T-helper 22 cell (primary cell): ENCODE measurements around the gene PDGFRB.

Source experiments
- DNase-seq: peaks from one replicate; pipeline ENCODE4 v3.0.0-alpha.2; 2020; ENCODE audit warnings: low read depth

Gene PDGFRB

DNA sequence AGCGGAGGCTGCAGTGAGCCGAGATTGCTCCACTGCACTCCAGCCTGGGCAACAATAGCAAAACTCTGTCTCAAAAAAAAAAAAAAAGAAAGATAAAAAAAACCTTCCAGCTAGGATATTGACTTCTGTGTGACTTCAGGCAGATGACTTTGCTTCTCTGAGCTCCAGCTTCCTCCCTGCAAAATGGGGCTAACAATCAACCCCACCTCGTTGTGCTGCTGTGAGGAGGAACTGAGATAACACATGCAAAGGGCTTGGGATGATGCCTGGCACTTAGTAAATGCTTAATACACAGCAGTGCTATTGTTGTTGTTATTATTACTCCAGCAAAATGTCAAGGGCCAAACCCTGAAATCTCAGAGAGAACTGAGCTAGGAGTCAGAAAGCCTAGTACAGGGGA lies 7.4 kb upstream of the PDGFRB start:
- DNase-seq: no peak

DNA sequence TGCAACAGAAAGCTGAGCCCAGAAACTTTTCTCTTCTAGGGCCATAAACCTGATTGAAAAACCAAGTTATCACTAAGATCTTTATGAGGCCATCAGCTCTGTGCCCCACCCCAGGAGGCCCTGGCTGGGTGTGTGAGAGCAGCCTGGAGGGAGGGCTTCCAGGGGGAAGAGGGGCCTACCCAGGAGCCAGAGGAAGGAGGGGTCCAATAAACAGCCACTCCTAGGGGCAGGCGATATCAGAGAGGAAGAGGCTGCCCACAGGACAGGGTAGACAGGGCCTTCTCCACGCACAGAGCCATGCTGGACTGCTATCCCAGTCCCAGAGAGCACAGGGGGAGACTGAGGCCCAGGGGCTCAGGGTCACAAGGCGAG lies 6.5 kb upstream of the PDGFRB start:
- DNase-seq: no peak

DNA sequence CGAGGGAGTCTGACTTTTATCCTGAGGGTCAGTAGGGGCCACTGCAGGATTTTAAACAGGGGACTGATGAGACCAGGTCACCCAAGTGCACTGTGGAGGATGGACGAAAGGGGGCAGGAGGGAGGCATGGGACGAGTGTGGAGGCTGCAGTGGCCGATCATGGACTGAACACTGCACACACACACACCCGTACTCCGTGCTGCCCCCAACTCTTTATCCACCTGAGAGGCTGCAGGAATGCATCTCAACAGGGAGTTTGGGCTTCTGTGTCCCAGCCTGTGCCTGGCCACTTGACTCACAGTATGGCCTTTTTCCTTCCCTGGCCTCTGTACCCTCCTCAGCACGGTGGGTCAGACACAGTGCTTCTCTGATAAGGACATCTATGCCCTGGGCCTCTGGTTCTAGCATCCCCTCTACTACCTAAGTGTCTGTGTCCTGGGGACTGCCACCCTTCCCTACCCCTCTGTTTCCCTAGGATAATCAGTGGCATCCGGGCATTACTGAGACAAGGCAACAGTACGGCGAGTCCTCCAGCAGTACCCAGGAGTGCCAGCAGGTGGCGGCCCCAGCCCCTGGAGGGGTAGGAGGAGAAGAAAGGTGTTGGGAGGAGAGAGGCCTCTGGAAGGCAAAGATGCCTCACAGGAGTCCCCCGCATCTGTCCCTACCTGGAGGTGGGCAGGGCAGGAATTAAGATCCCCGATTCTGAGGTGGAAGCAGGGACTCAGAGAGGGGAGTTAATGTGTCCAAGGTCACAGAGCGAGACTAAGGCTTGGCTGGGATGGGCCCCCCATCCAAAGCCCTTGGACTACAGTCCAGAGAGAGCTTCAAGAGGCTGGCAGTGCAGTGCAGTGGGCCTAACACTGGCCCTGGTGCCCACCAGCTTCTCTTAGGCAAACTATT lies 5.8 kb upstream of the PDGFRB start:
- peak; percentile 11 for DNase-seq

DNA sequence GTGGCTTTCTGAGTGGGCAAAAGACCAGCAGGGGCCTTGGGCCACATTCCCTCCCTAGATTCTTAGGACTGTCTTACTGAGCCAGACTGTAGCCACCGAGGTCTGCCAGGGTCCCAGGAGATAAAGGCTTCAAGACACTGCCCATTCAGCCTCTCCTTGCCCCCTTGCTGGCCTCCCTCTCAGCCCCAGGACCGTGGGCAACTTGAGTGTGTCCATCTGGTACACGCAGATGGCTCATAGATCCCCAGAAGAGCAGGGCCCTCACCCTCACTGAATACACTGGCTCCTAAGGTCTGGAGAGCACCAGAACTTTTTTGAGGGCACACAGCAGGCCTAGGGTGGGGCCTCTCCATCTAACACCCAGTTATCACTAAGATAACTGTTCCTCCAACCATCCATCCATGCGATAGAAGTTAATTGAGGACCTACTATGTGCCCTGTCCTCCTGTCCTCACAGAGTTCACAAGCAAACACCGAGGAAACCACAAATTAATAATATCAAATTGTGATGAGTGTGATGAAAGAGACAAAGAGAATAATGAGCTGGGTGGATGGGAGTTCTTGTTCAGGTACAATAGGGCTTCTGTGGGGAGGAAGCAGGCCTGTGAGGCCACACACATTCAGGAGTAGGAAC lies 4.9 kb upstream of the PDGFRB start:
- DNase-seq: no peak

DNA sequence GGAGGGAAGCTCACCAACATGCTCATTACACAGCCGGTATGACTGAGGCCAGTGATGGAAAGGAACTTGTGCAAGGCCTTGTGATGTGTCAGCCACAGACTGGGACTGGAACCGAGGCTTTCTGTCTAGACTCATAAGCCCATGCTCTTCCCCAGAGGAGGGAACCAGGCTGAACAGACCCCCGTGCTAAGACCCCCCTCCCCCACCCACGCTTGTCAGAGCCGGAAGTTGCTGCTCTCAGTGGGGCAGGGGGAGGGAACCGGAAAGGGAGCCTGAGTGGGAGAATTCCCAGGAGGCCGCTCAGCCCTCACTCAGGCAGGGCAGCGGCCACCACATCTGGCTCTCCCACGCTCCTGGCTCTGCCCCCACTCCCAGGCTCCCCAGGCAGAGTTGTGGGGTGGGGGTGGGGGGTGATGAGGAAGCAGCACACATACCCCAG lies 4.1 kb upstream of the PDGFRB start:
- no peak for DNase-seq

DNA sequence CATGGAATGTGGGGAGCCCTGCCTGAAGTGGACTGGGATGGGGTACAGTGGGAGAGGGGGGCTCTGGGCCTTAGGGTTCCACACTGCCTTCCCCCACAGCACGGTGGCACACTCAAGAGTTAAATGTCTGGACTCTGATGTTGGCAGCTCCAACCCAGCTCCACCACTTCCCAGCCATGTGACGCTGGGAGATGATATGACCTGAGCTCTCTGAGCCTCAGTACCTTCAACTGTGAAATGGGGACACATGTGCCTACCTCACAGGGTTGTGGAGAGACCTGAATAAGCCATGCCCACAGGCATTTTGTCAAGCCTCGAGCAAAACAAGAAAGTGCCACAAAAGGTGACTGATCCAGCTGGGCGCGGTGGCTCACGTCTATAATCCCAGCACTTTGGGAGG lies 3.4 kb upstream of the PDGFRB start:
- DNase-seq: no peak

DNA sequence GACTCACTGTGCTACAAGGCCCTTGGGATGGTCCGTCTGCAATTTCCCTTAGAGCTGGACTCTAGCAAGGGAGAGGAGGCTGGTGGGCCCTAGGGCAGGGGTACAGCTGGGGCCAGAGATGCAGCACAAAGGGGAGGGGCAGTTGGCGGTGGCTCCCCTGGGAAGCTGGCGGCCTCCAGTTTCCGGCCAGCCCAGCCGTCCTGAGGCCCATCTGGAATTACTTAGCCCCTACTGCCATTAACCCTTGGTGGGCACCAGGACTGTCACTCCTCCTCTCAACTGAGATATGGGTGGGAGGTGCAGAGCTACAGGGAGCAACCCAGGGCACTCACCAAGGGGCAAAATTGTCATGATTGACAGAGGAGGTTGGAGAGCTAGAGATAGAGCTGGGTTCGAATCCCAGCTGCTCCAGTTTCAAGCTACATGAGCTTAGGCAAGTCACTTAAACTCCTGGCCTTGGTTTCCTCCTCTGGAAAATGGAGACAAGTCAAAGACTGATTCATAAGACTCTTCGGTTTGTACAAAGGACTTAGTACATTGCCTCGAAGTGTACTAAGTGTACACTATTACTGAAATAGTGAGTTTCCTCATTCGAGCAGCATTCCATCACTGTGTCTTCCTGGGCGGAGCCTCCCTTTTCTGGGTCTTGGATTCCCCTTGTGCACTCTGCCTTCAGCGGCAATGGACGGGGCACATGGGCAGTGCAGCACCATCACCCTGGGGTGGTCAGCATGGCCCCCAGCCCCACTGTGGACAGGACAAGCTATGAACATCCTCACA lies 2.7 kb upstream of the PDGFRB start:
- no peak for DNase-seq

DNA sequence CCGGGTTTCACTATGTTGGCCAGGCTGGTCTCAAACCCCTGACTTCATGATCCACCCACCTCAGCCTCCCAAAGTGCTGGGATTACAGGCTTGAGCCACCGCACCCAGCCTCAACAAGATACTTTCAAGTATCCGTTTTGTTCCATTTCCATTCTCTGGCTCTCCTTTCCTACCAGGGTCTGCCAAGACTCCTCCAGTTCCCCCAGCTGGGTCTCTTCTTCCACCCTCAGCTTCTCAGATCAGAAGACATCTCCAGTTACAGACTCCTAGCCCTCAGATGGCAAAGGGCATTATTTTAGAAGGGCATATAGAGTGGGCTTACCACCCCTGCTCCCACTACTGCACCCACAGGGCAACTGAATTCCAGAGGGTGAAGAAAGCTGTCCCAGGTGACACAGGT lies 1.5 kb upstream of the PDGFRB start:
- DNase-seq: no peak

DNA sequence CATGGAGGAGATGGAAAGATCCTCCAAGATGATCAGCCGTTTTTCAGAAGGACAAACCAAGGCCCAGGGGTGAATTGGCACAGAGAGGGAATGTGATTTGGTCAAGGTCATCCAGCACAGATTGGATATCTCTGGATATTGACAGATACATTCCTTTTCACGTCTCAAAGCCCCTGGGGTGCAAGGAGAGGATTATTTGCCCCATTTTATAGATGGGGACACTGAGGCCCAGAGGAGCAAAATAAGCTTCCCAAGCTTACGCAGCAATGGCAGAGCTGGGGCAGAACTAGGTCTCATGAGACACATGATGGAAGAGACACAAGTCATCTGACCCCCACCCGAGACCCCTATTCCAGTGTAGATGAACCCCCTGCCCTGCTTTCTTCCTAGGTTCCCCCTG lies 895 bp upstream of the PDGFRB start:
- DNase-seq: no peak

DNA sequence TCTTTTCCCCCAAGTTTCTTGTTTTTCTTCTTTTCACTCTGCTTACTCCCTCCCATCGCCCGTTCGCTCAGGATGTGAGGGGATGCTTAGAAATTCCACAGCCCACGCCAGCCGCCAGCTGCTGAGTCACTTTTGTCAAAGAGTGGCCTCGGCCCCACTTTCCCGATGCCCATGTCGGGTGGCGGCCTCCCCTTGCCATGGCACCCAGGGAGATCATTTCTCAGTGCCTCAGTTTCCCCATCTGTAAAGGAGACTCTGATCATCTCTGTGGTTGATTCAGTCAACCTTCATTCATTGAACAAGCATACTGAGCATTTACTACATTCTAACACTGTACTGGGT lies 353 bp upstream of the PDGFRB start:
- no peak for DNase-seq

DNA sequence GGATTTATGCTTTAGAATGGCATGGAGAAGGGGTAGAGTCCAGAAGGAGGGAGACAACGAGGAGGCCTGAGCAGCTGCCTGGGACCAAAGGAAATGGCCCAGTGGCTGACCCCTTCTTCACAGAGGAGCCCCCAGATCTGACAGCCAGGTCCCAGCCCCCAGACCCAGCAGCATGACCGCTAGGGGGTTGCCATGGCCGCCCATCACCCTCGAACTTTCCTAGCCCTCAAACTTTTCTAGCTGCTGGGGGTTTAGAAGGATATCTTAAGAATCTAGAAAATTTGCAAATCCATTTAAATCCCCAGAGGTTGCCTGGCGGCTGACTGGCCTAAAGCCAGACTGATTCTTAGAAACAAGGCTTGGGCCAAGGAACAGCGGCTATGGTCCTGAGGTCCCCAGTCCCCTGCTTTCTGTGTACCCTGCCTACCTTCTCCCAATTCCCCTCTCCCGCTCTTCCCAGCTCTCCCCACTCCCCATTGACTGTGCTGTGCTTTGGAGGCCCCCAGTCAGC lies 972 bp downstream of the PDGFRB start:
- DNase-seq: no peak

DNA sequence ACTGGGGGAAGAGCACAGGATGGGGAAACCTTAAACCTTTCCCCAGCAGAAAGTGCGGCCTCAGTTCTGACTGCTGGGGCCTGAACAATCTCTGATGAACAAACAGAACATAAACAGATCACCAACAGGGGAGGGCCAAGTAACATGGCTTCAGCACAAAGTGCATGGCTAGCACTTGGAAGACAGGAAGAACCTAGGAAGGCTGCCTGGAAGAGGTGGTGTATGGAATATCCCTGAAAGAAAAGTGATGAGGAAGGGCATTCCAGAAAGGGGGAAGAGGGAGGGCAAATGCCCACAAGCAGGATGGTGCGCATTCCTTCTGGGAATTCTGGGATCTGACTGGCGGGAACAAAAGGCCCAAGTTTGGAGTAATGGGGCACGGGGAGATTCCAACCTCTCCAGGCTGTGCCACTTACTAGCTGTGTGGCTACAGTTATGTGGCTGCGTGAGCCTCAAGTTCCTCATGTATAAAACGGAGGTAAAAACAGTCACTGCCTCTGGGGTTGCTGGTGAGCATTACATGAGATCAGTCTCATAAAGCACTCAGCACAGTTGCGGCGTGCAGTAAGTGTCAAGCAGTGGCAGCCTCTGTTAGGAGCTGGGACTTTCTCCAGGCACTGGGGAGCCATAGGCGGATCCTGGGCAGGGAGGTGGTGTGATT lies 1.6 kb downstream of the PDGFRB start:
- no peak for DNase-seq

DNA sequence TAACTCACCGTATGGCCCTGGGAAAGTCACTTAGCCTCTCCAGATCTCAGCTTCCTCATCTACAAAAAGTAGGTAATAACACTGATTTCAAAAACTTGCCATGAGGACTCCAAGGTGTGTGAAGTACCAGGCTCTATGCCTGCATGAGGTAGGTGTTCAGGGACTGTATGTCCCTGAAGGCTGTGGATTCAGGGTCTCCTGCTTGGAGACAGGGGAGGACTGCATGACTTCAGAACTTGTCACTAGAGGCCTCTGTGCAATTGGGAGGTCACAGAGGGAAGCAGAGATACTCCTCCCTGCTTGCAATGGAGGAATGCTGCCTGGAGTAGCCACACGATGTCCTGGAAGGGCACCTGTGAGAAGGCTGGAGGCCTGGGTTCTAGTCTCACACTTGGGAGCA lies 2.2 kb downstream of the PDGFRB start:
- no peak for DNase-seq

DNA sequence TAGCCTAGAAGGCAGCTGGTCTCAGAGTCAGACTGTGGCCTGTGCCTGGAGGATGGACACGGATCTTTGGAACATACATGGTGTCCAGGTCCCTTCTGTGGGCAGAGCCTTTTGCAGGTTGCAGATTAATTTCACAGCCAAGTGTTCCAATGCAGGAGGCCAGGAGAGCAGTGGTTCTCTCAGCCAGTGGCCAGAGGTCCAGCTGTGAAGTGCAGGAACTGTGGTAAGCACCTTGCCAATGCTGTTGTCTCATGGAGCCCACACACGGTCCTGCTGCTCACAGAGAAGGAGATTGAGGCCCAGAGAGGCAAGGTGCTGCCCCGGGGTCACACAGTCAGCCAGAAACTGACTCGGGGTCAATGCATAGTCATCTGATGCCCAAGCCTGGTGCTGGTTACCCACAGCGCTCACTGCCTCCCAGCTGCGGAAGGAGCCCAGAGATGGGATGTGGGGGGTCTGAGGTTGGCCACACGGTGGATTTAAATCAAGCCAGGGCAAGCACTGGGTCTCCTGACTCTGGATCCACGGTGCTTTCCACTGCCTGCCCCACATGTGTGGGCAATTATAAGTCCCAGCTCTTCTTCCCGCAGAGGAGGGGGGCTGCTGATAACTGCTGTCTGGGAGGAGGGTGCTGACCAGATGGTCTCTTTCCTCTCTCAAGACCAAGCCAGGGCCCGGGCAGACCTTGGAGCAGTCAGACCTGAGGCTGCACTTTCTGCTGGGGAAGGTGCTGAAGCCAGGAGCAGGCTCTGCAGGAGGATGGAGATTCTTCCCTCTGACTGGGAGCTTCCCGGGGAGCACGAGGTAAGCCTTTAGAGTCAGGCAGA lies 2.8 kb downstream of the PDGFRB start:
- DNase-seq: no peak

DNA sequence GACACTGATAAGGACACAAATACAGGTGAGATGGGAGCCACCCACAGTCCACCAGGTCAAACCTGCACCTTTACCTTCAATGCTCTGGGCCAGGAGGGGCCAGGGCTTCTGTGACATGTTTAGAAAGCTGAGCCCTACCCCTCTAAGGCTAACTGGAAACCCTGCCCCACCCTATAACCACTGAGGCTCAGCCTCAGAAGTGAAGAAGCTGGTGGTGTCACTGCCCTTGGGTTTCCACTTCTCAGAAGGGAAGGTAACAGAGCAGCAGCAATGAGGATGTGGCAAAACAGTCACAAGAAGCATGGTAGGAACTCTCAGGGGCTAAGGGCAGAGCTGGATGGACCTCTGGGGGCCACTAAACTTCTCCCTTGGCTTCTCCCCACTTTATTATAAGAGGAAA lies 6.0 kb downstream of the PDGFRB start:
- DNase-seq: no peak

DNA sequence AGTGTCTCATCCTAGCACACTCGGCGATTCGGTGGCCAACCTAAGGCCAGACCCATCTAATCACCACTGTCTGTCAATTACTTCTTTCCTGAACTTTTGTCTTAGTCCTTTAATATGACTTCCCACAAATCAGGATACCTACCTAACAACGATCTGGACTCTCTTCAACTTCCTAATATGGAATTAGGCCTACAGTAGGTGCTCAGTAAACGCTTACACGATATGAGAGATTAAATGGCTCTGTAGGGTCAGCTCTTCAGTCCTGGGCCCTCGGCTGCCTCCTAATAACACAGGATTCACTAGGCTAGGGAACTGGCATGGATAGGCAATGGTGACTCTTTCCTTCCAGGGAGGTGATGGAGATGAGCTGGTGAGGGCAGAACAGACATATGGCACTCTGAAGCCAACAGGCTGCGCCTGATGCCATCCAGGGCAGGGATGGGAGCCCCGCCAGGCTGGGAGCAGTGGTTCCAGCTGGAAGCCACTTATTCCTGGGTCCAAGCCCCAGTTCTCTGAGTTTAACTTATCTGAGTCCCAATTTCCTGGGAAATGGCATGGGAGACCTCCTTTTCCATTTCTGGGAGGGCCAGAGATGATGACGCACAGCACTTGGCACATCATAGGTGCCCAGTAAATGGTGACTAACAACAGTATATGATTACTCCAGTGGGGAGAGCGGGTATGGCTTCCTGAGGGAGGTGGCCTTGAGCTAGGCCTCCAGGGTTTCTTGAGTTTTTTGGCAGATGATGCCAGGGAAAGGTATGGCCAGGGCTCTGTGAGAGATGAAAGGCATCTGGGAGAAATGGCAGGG lies 7.3 kb downstream of the PDGFRB start:
- no peak for DNase-seq

DNA sequence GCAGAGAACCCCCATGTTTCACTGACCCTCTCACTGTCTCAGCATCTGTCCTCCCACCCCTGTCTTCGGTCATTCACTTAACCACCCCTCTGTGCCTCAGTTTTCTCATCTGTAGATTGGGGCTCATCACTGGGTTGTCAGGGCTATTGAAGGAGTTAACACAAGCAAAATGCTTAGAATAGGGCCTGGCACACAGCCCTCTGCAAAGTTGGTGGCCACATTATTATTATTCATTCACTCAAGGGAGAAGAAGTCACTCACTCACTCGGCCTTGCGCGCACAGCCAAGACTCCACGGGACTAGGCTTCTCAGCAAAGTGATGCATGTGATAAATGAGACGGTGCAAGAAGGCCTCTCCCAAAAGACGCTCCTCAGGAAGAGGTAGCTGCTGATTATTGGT lies 8.0 kb downstream of the PDGFRB start:
- DNase-seq: no peak

DNA sequence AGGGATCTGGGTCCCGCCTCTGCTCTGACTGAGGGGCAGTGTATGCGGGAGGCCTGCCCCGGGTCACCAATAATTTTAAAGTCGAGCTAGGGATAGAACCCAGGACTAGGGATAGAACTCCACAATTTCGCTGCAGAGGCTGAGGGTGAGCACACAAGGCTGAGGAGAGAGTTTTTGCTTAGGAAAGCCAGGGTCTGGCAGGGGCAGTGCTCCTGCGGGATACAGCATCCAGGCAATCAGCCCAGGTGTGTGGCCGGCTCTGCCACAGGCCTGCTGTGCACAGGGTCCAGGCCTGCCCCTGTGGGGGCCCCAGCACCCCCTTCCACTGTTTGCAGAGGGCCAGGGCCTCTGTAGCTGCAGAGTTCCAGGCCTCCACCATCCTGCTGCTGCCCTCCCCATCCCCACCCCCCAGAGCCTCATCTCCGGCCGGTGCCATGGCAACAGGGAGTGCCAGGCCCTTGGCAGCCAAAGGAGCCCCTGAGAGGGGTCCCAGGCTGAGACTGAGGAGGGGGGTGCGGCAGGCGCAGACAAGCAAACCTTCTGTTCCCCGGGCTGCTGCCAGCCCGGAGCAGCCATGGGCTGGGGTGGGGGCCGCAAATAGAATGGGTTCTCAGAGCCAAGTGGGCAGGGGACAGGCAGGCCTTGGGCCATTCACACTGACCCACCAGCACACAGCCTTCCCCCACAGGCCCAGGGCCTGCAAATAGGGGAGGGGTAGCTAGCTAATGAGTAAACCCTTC lies 8.6 kb downstream of the PDGFRB start:
- DNase-seq: no peak

DNA sequence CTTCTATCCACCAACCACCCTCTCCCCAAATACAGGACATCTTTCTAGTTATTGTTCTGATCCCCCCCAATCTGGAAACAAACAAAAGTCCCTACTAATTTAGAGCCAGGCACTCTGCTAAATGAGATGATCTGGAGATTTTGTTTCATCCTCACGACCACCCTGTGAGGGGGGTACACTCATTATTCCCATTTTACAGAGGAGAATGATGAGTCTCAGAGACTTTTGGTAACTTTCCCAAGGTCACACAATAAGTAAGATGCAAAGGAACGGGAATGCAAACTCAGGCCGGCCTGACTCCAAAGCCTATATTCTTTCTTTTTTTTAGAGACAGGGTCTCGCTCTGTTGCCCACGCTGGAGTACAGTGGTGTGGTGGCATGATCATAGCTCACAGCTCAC lies 9.4 kb downstream of the PDGFRB start:
- DNase-seq: no peak

DNA sequence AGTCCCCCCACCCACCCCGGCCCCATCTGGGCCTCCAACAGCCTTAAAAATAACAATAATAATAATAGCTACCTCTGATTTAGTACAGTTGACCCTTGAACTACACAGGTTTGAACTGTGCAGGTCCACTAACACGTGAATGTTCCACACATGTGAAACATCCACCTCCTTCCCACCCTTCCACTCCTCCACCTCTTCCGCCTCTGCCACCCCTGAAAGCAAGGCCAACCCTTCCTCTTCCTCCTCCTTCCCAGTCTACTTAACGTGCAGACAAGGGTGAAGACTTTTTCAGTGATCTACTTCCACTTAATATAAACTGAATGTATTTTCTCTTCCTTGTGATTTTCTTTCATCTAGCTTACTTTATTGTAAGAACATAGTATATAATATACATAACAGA lies 10.8 kb downstream of the PDGFRB start:
- DNase-seq: no peak
